GM12878 (cell line): ENCODE results near the gene MTNR1A. TPM values are rescaled to one million over a fixed set of nuclear protein-coding genes. Genes with fewer than 3 reads are reported as not detected.

Source experiments
- ATAC-seq: fragments of 200-7000 bp; cut with Tn5 transposase; 3 replicates; pipeline ENCODE4 v1.9.1; 2020; ENCODE audit warnings: mild to moderate bottlenecking, moderate library complexity
- BruUV-seq: library from RNA; stranded (reverse); fragments of 400-500 nt; replicated peaks from 2 replicates; lab custom pipeline; 2021; lab: Mats Ljungman, UMichigan
- CTCF ChIA-PET: fragments of 300-600 bp; sonication (Branson Sonifier 250); formaldehyde crosslinking; extraction: SDS; loops from one replicate; lab custom pipeline; 2021; ENCODE audit warnings: inconsistent platforms; lab: Yijun Ruan, JAX
- POLR2A ChIA-PET: fragments of 350-600 bp; formaldehyde crosslinking; extraction: SDS; loops from one replicate; lab custom pipeline; 2021; ENCODE audit warnings: inconsistent platforms; lab: Charles Lee
- RAD21 ChIA-PET: fragments of 300-600 bp; sonication (Branson Sonifier 250); formaldehyde crosslinking; loops from one replicate; lab custom pipeline; 2023; ENCODE audit warnings: antibody characterized with exemption; ENCODE audit not compliant: unreplicated experiment; lab: Charles Lee
- SMC1A ChIA-PET: fragments of 300-600 bp; sonication (Branson Sonifier 250); formaldehyde crosslinking; loops from one replicate; lab custom pipeline; 2023; ENCODE audit not compliant: unreplicated experiment, uncharacterized antibody; lab: Charles Lee
- DNase-seq: peaks from one replicate; pipeline ENCODE4 v3.0.0-alpha.2; 2011; ENCODE audit warnings: low read depth, low spot score
- FAIRE-seq: peaks from 3 replicates; lab custom pipeline; 2011; peaks lifted over from hg19 to GRCh38; lab: Jason Lieb, UNC
- H2AFZ ChIP-seq: 2 replicates; pipeline ENCODE4 v1.6.0; 2011; ENCODE audit warnings: low read depth, low read length, control low read depth; ENCODE audit not compliant: control insufficient read depth
- H3K27ac ChIP-seq: 2 replicates; pipeline ENCODE4 v1.5.1; 2011; ENCODE audit warnings: control low read depth; ENCODE audit not compliant: control insufficient read depth, insufficient read depth
- H3K27me3 ChIP-seq, 2 experiments: replicated peaks in 1 of 2; 2 replicates each; pipeline versions ENCODE4 v1.6.0 to v1.6.1; 2011; ENCODE audit warnings: low read length in 1 of 2; ENCODE audit not compliant: control insufficient read depth in 2 of 2, insufficient read depth in 2 of 2
- H3K36me3 ChIP-seq, 2 experiments: 2 replicates each; pipeline ENCODE4 v1.5.1; 2011; ENCODE audit warnings: low read length in 1 of 2; ENCODE audit not compliant: control insufficient read depth in 2 of 2, insufficient read depth in 2 of 2
- H3K4me1 ChIP-seq: 2 replicates; pipeline ENCODE4 v1.6.1; 2011; ENCODE audit warnings: mild to moderate bottlenecking, low read length, moderate library complexity, mixed read lengths; ENCODE audit not compliant: control insufficient read depth, insufficient read depth
- H3K4me2 ChIP-seq: 2 replicates; pipeline ENCODE4 v1.6.0; 2011; ENCODE audit warnings: control low read depth; ENCODE audit not compliant: control insufficient read depth, insufficient read depth
- H3K4me3 ChIP-seq: fragments of 200-600 bp; sonication (generic); 2 replicates; pipeline ENCODE4 v1.5.1; 2016
- H3K79me2 ChIP-seq: 2 replicates; pipeline ENCODE4 v1.6.0; 2011; ENCODE audit warnings: low read length; ENCODE audit not compliant: control insufficient read depth, insufficient read depth
- H3K9ac ChIP-seq: 2 replicates; pipeline ENCODE4 v1.8.0; 2011; ENCODE audit warnings: low read length, control low read depth, mixed read lengths; ENCODE audit not compliant: control insufficient read depth, insufficient read depth
- H3K9me3 ChIP-seq: replicated peaks from 3 replicates; pipeline ENCODE4 v1.5.1; 2011; ENCODE audit warnings: mild to moderate bottlenecking, low read length; ENCODE audit not compliant: control insufficient read depth, insufficient read depth
- H4K20me1 ChIP-seq: 2 replicates; pipeline ENCODE4 v1.6.0; 2011; ENCODE audit not compliant: control insufficient read depth, insufficient read depth
- ASH2L ChIP-seq: fragments of 300-600, 200-600 bp; sonication (generic); IDR thresholded peaks from 2 replicates; pipeline ENCODE4 v1.6.1; 2017; ENCODE audit warnings: low read depth, mild to moderate bottlenecking, borderline replicate concordance
- CTCF ChIP-seq, 3 experiments: IDR thresholded peaks in 2 of 3; conservative IDR thresholded peaks in 1 of 3; 2 replicates each; pipeline ENCODE4 v1.5.1; 2011; ENCODE audit warnings: low read depth in 3 of 3, low read length in 3 of 3, mild to moderate bottlenecking in 3 of 3, control low read depth in 2 of 3, moderate library complexity in 2 of 3, inconsistent platforms in 1 of 3, mixed read lengths in 1 of 3; ENCODE audit not compliant: control insufficient read depth in 2 of 3, insufficient read depth in 1 of 3; ENCODE audit errors: extremely low read depth in 1 of 3
- FOXK2 ChIP-seq: fragments of 450-650 bp; IDR thresholded peaks from 2 replicates; pipeline ENCODE4 v1.6.1; 2017; ENCODE audit warnings: mild to moderate bottlenecking, moderate library complexity
- NFIC ChIP-seq: IDR thresholded peaks from 2 replicates; pipeline ENCODE4 v1.6.1; 2012; ENCODE audit warnings: low read depth, mild to moderate bottlenecking, inconsistent platforms, low read length, moderate library complexity
- NRF1 ChIP-seq: conservative IDR thresholded peaks from 2 replicates; pipeline ENCODE4 v1.6.1; 2011; ENCODE audit warnings: mild to moderate bottlenecking, low read depth, low read length, improper control_type of control experiment
- PAX8 ChIP-seq: fragments of 450-650 bp; IDR thresholded peaks from 2 replicates; pipeline ENCODE4 v1.6.1; 2017; ENCODE audit warnings: mild to moderate bottlenecking, moderate library complexity
- SIN3A ChIP-seq: IDR thresholded peaks from 2 replicates; pipeline ENCODE4 v1.6.1; 2012; ENCODE audit warnings: low read depth, low read length, improper control_type of control experiment
- SMAD5 ChIP-seq: IDR thresholded peaks from 2 replicates; pipeline ENCODE4 v1.6.1; 2016; ENCODE audit warnings: antibody characterized with exemption, low read depth
- ZNF207 ChIP-seq: fragments of 450-650 bp; IDR thresholded peaks from 2 replicates; pipeline ENCODE4 v1.6.1; 2014; ENCODE audit warnings: antibody characterized with exemption, mild to moderate bottlenecking, borderline replicate concordance
- WGBS: methylation state at CpG from one replicate; pipeline ENCODE4 v1.1.6; 2016; ENCODE audit warnings: low lambda C conversion rate; ENCODE audit not compliant: insufficient replicate concordance, insufficient coverage; ENCODE audit errors: missing lambda C conversion rate; 5-methylcytosine and 5-hydroxymethylcytosine counted together
- in situ Hi-C: fragments of 300-500 bp; cut with MboI; formaldehyde crosslinking; loops from 9 replicates; pipeline ENCODE4 v1.14.3; 2018; ENCODE audit warnings: mixed read lengths
- intact Hi-C: fragments of 100-400 bp; cut with micrococcal nuclease; formaldehyde crosslinking; loops from one replicate; pipeline ENCODE4 v1.14.2; 2022; ENCODE audit not compliant: unreplicated experiment
- polyA plus RNA-seq, 11 experiments: library from polyadenylated mRNA; depleted of rRNA in 4 of 11; unstranded in 6 of 11; stranded (reverse) in 5 of 11; fragments of >200 nt; fragmentation: Nextera tagmentation in 4 of 11; fragmentation: Illumina TruSeq in 1 of 11; extraction: Ambion mirVana in 4 of 11; extraction: Trizol in 1 of 11; gene quantifications; 1 replicate in 1 of 11; 2 replicates in 10 of 11; pipeline versions ENCODE4 v1.2.1 to v1.2.3, GENCODE V29; 2011 to 2016; ENCODE audit warnings: inconsistent platforms in 2 of 11, missing spikeins in 2 of 11, low read depth in 1 of 11
- total RNA-seq, 4 experiments: library from RNA; depleted of rRNA in 3 of 4; stranded (reverse); fragments of >200 nt in 3 of 4; fragmentation: Illumina TruSeq in 1 of 4; extraction: Trizol in 1 of 4; gene quantifications; 2 replicates each; pipeline versions ENCODE4 v1.2.1 to v1.2.3, GENCODE V29; 2013 to 2021
- TF ChIP-seq, protein P1 (sequence below): IDR thresholded peaks from 2 replicates; pipeline ENCODE4 v1.6.1; 2011; ENCODE audit warnings: mild to moderate bottlenecking, low read depth, low read length, moderate library complexity; ENCODE audit not compliant: insufficient replicate concordance
- TF ChIP-seq, protein P2 (sequence below): IDR thresholded peaks from 2 replicates; pipeline ENCODE4 v1.6.1; 2012; ENCODE audit warnings: low read depth, low read length, improper control_type of control experiment
- TF ChIP-seq, protein P3 (sequence below): fragments of 450-650 bp; formaldehyde crosslinking; IDR thresholded peaks from 2 replicates; pipeline ENCODE4 v1.5.0; 2022; ENCODE audit warnings: mild to moderate bottlenecking, missing genetic modification characterization
- TF ChIP-seq, protein P4 (sequence below): fragments of 450-650 bp; IDR thresholded peaks from 2 replicates; pipeline ENCODE4 v1.6.1; 2016; ENCODE audit warnings: mild to moderate bottlenecking

Gene MTNR1A
- total and polyA plus RNA-seq, 10 of the 15 experiments (the other 5 are each of a cell fraction or from before 2014, with no cell fraction given), result 0.14 TPM; not detected in 9

DNA sequence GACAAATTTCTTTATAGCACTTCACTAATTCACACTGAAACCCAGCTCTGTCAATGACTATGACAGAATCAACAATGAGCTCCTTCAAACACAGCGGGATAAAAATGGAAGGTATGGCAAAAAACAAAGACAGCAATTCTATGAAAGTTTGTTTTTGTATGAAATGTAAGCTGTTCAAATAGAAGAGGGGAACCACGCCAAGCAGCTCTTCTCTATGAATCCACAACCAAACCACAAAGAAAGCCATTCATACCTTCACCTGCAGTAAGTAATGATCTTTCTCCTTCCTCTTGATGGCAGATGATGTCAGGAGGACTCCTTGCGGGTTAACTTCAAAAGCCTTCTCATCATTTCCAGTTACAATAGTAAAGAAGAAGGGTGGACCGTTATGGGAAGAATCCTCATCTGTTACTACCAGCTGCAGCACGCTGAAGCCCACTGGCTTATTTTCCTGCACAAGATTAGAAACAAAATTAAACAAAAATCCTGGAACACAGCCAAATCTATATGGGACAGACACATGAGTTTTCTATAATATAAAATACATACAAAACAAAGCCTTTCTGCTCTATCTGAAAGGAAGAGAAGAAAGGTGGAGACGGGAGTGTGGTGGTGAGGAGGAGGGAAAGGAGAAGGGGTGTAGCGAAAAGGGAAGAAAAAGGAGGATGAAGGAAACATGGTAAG lies 48.9 kb upstream of the MTNR1A start (continued):
- no peak for TF ChIP-seq CTCF (IDR thresholded peaks at IDR 0.05 in 2 of 3, conservative IDR thresholded peaks at IDR 0.05 in 1 of 3; ENCODE audit: control insufficient read depth in 2 of 3, extremely low read depth in 1 of 3, insufficient read depth in 1 of 3, low read depth in 3 of 3, low read length in 3 of 3)

DNA sequence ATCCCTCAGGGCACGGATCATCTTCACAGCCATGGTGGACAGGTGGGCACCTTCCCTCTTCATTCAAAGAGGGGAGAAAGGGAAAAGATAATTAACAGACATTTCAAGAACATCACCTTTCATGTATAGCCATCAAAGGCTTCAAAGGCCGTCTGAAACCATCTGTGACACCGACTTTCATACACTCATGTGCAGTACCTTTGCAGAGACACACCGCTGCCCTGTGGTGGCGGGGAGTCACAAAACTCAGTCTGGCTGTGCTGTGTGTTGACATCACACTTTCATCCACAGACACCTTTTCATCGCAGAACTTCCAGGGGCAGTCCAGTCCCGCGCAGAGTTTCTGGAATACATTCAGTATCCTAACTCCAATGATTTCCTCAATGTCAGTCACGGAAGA lies 47.6 kb upstream of the MTNR1A start:
- Histone ChIP-seq H2AFZ (no peak overlapping the region), H3K9me3 (no peaks in the 10 kb centered on the region; the same call in 2 of the 3 replicates), H3K9ac (no peak overlapping the region), H3K79me2 (no peaks in the 10 kb centered on the region), H3K36me3 (no peaks in the 10 kb centered on the region), H3K4me2 (no peak overlapping the region), H3K27me3 (no peaks in the 10 kb centered on the region), H3K27ac (no peak overlapping the region), H4K20me1 (no peaks in the 10 kb centered on the region), H3K4me1 (no peaks in the 10 kb centered on the region), H3K4me3 (no peak overlapping the region)
- POLR2A ChIA-PET, result no interaction called here
- intact Hi-C loops (no loop called here), in situ Hi-C loops (no loop called here)
- CTCF ChIA-PET, result no interaction called here
- RAD21 ChIA-PET, result no interaction called here
- SMC1A ChIA-PET, result no interaction called here
- ATAC-seq (no peak), DNase-seq (no peak), FAIRE-seq (no peak)
- no TSS peak for BruUV-seq
- WGBS, result 28% methylated on average over 9 of the region's 9 CpGs
- TF ChIP-seq ASH2L, result no peak
- TF ChIP-seq, protein P1, sequence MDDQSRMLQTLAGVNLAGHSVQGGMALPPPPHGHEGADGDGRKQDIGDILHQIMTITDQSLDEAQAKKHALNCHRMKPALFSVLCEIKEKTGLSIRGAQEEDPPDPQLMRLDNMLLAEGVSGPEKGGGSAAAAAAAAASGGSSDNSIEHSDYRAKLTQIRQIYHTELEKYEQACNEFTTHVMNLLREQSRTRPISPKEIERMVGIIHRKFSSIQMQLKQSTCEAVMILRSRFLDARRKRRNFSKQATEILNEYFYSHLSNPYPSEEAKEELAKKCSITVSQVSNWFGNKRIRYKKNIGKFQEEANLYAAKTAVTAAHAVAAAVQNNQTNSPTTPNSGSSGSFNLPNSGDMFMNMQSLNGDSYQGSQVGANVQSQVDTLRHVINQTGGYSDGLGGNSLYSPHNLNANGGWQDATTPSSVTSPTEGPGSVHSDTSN, result no peak
- no peak for TF ChIP-seq SMAD5
- no peak for TF ChIP-seq PAX8
- TF ChIP-seq, protein P2, sequence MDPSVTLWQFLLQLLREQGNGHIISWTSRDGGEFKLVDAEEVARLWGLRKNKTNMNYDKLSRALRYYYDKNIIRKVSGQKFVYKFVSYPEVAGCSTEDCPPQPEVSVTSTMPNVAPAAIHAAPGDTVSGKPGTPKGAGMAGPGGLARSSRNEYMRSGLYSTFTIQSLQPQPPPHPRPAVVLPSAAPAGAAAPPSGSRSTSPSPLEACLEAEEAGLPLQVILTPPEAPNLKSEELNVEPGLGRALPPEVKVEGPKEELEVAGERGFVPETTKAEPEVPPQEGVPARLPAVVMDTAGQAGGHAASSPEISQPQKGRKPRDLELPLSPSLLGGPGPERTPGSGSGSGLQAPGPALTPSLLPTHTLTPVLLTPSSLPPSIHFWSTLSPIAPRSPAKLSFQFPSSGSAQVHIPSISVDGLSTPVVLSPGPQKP, result no peak
- no peak for TF ChIP-seq SIN3A
- TF ChIP-seq, protein P3, sequence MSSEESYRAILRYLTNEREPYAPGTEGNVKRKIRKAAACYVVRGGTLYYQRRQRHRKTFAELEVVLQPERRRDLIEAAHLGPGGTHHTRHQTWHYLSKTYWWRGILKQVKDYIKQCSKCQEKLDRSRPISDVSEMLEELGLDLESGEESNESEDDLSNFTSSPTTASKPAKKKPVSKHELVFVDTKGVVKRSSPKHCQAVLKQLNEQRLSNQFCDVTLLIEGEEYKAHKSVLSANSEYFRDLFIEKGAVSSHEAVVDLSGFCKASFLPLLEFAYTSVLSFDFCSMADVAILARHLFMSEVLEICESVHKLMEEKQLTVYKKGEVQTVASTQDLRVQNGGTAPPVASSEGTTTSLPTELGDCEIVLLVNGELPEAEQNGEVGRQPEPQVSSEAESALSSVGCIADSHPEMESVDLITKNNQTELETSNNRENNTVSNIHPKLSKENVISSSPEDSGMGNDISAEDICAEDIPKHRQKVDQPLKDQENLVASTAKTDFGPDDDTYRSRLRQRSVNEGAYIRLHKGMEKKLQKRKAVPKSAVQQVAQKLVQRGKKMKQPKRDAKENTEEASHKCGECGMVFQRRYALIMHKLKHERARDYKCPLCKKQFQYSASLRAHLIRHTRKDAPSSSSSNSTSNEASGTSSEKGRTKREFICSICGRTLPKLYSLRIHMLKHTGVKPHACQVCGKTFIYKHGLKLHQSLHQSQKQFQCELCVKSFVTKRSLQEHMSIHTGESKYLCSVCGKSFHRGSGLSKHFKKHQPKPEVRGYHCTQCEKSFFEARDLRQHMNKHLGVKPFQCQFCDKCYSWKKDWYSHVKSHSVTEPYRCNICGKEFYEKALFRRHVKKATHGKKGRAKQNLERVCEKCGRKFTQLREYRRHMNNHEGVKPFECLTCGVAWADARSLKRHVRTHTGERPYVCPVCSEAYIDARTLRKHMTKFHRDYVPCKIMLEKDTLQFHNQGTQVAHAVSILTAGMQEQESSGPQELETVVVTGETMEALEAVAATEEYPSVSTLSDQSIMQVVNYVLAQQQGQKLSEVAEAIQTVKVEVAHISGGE, result no peak
- TF ChIP-seq NFIC, result no peak
- no peak for TF ChIP-seq FOXK2
- TF ChIP-seq, protein P4, sequence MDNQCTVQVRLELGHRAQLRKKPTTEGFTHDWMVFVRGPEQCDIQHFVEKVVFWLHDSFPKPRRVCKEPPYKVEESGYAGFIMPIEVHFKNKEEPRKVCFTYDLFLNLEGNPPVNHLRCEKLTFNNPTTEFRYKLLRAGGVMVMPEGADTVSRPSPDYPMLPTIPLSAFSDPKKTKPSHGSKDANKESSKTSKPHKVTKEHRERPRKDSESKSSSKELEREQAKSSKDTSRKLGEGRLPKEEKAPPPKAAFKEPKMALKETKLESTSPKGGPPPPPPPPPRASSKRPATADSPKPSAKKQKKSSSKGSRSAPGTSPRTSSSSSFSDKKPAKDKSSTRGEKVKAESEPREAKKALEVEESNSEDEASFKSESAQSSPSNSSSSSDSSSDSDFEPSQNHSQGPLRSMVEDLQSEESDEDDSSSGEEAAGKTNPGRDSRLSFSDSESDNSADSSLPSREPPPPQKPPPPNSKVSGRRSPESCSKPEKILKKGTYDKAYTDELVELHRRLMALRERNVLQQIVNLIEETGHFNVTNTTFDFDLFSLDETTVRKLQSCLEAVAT, result no peak
- no peak for TF ChIP-seq ZNF207
- TF ChIP-seq NRF1, result no peak
